GF-D8 (cell line): ENCODE data around the gene CDR2L.
"Not testable (repeated sequence)": the region's sequence is repeated elsewhere in the genome, so short reads cannot be mapped to it uniquely, and the experiment has no call there.

Source experiments
- DNase-seq: peaks from one replicate; lab custom pipeline; 2025; lab: John Stamatoyannopoulos, UW

Gene CDR2L

GRCh38 chr17:75044716-75045115, 57.3 kb downstream of the CDR2L start:
- DNase-seq = no peak

- DNase-seq = not testable (repeated sequence)
Measured at GRCh38 chr17:75045946-75046406, 58.5 kb downstream of the CDR2L start.

- peak; percentile 87 for DNase-seq
Measured at GRCh38 chr17:75046407-75047289, 59.2 kb downstream of the CDR2L start, which contains the start of the genes ATP5PD and KCTD2. Gene ATP5PD (minus strand): TSS chr17:75046969. CDS start chr17:75042650, 4,319 bp downstream. Gene KCTD2 (plus strand): TSS chr17:75047225. CDS start chr17:75047251, 26 bp downstream.

- no peak for DNase-seq
Measured at GRCh38 chr17:75047398-75048098, 60.1 kb downstream of the CDR2L start.

- peak; percentile 4 for DNase-seq
Measured at GRCh38 chr17:75048249-75048878, 60.9 kb downstream of the CDR2L start.

GRCh38 chr17:75049057-75049456, 61.6 kb downstream of the CDR2L start:
- no peak for DNase-seq

- no peak for DNase-seq
Measured at GRCh38 chr17:75049706-75050105, 62.3 kb downstream of the CDR2L start.

GRCh38 chr17:75051941-75052340, 64.5 kb downstream of the CDR2L start:
- no peak for DNase-seq
